HCT116 (cell line): ENCODE results near the gene LIX1. TPM values are rescaled to one million over a fixed set of nuclear protein-coding genes. Genes with fewer than 3 reads are reported as not detected.
"Not testable (repeated sequence)": the region's sequence is repeated elsewhere in the genome, so short reads cannot be mapped to it uniquely, and the experiment has no call there.

Experiments used
- ATAC-seq: fragments of 200-7000 bp; cut with Tn5 transposase; 2 replicates; pipeline ENCODE4 v1.9.1; 2020; ENCODE audit warnings: mild to moderate bottlenecking, moderate library complexity
- BruUV-seq: library from RNA; stranded (reverse); fragments of 400-500 nt; replicated peaks from 2 replicates; lab custom pipeline; 2021; lab: Mats Ljungman, UMichigan
- CTCF ChIA-PET: fragments of 300-600 bp; sonication (Branson Sonifier 250); formaldehyde crosslinking; loops from one replicate; lab custom pipeline; 2021; ENCODE audit warnings: antibody characterized with exemption; lab: Charles Lee
- POLR2A ChIA-PET: fragments of 300-600, 350-600 bp; sonication (Branson Sonifier 250); formaldehyde crosslinking; loops from one replicate; lab custom pipeline; 2021; ENCODE audit warnings: antibody characterized with exemption; lab: Charles Lee
- RAD21 ChIA-PET, 2 experiments: fragments of 300-600 bp; sonication (Branson Sonifier 250); formaldehyde crosslinking; loops; one replicate each; lab custom pipeline; 2023; ENCODE audit warnings: low total read pairs in 2 of 2; ENCODE audit not compliant: uncharacterized antibody in 2 of 2, unreplicated experiment in 2 of 2, low non-redundant PET in 1 of 2; lab: Charles Lee
- DNase-seq: peaks from one replicate; pipeline ENCODE4 v3.0.0-alpha.2; 2010; ENCODE audit warnings: low read depth, low spot score
- H2AFZ ChIP-seq: fragments of 200-600 bp; shearing (Covaris generic), sonication (generic); 2 replicates; pipeline ENCODE4 v1.6.1; 2017; ENCODE audit warnings: low read depth, mixed run types, mixed read lengths, antibody characterized with exemption, low read length; ENCODE audit not compliant: poor library complexity, severe bottlenecking
- H3K27ac ChIP-seq: 2 replicates; pipeline ENCODE4 v1.5.1; 2012; ENCODE audit warnings: low read depth, low read length
- H3K27me3 ChIP-seq: fragments of 200-600 bp; sonication (generic); 2 replicates; pipeline ENCODE4 v1.6.1; 2016; ENCODE audit warnings: mixed run types, low read length, mixed read lengths; ENCODE audit not compliant: insufficient read depth
- H3K36me3 ChIP-seq, 2 experiments: fragments of 200-500 bp in 1 of 2; fragments of 200-600 bp in 1 of 2; sonication (Bioruptor generic) in 1 of 2; sonication (generic) in 1 of 2; 2 replicates each; pipeline versions ENCODE4 v1.5.1 to v1.6.1; 2014 to 2016; ENCODE audit warnings: low read length in 2 of 2, inconsistent platforms in 1 of 2, mixed read lengths in 1 of 2, mixed run types in 1 of 2; ENCODE audit not compliant: insufficient read depth in 2 of 2, control insufficient read depth in 1 of 2
- H3K4me1 ChIP-seq, 2 experiments: fragments of 200-600 bp in 1 of 2; sonication (generic) in 1 of 2; 2 replicates each; pipeline versions ENCODE4 v1.5.1 to v1.6.1; 2012 to 2017; ENCODE audit warnings: low read length in 2 of 2, inconsistent platforms in 1 of 2, mild to moderate bottlenecking in 1 of 2, mixed read lengths in 1 of 2, mixed run types in 1 of 2, moderate library complexity in 1 of 2; ENCODE audit not compliant: insufficient read depth in 2 of 2, control insufficient read depth in 1 of 2
- H3K4me2 ChIP-seq: fragments of 200-600 bp; sonication (generic); 2 replicates; pipeline ENCODE4 v1.6.1; 2017; ENCODE audit warnings: mixed run types, low read length, mixed read lengths
- H3K4me3 ChIP-seq, 2 experiments: fragments of 200-600 bp in 1 of 2; sonication (generic) in 1 of 2; replicated peaks in 1 of 2; 2 replicates each; pipeline ENCODE4 v1.5.1; 2011 to 2016; ENCODE audit warnings: low read length in 2 of 2, control low read depth in 1 of 2, low read depth in 1 of 2, mild to moderate bottlenecking in 1 of 2, mixed read lengths in 1 of 2, mixed run types in 1 of 2
- H3K79me2 ChIP-seq: fragments of 200-600 bp; sonication (generic); 2 replicates; pipeline ENCODE4 v1.6.1; 2017; ENCODE audit warnings: mild to moderate bottlenecking, mixed run types, low read length, moderate library complexity, mixed read lengths; ENCODE audit not compliant: insufficient read depth
- H3K9ac ChIP-seq: fragments of 200-600 bp; sonication (generic); 2 replicates; pipeline ENCODE4 v1.6.1; 2016; ENCODE audit warnings: low read length, mixed read lengths
- H3K9me2 ChIP-seq: fragments of 200-600 bp; sonication (generic), shearing (Covaris generic); 2 replicates; pipeline ENCODE4 v1.6.1; 2017; ENCODE audit warnings: mixed run types, mild to moderate bottlenecking, moderate library complexity; ENCODE audit not compliant: insufficient read depth
- H3K9me3 ChIP-seq, 2 experiments: fragments of 200-500 bp in 1 of 2; fragments of 200-600 bp in 1 of 2; sonication (Bioruptor generic) in 1 of 2; sonication (generic) in 1 of 2; 2 replicates each; pipeline ENCODE4 v1.6.1; 2014 to 2017; ENCODE audit warnings: low read length in 2 of 2, mixed read lengths in 2 of 2, inconsistent platforms in 1 of 2, low read depth in 1 of 2, mild to moderate bottlenecking in 1 of 2, mixed run types in 1 of 2, moderate library complexity in 1 of 2; ENCODE audit not compliant: control insufficient read depth in 1 of 2, insufficient read depth in 1 of 2
- H4K20me1 ChIP-seq: fragments of 200-600 bp; sonication (generic), shearing (Covaris generic); 2 replicates; pipeline ENCODE4 v1.6.1; 2017; ENCODE audit warnings: mixed run types, mild to moderate bottlenecking, moderate library complexity; ENCODE audit not compliant: insufficient read depth
- EZH2 ChIP-seq: fragments of 200-600 bp; sonication (generic); IDR thresholded peaks from 2 replicates; pipeline ENCODE4 v1.6.1; 2017; ENCODE audit warnings: antibody characterized with exemption, mixed run types
- RAD21 ChIP-seq: IDR thresholded peaks from 2 replicates; pipeline ENCODE4 v1.6.1; 2012; ENCODE audit warnings: low read depth, mild to moderate bottlenecking
- TCF7L2 ChIP-seq: IDR thresholded peaks from 2 replicates; pipeline ENCODE4 v1.7.0; 2011; ENCODE audit warnings: borderline replicate concordance, inconsistent platforms; ENCODE audit not compliant: insufficient read depth, insufficient read length; ENCODE audit errors: extremely low read depth
- intact Hi-C: fragments of 100-400 bp; cut with micrococcal nuclease; formaldehyde crosslinking; loops from 2 replicates; pipeline ENCODE4 v1.10.0; 2022
- total RNA-seq: library from RNA; stranded (reverse); gene quantifications from one replicate; pipeline ENCODE4 v1.2.1, GENCODE V29; 2021; ENCODE audit not compliant: unreplicated experiment

Gene LIX1
- total RNA-seq, 1 experiment from 2014 or later: not detected

DNA sequence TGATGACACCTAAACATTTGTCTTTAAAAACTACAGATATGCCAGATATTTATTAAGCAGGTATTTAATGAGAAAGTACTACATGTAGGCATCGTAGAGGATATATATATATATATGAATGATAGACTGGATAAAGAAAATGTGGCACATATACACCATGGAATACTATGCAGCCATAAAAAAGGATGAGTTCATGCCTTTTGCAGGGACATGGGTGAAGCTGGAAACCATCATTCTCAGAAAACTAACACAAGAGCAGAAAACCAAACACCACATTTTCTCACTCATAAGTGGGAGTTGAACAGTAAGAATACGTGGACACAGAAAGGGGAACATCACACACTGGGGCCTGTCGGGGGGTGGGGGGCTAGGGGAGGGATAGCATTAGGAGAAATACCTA is 37.0 kb upstream of the LIX1 start:
- peaks cover 29 to 31% of the 10 kb centered on the region in 2 experiments for H3K36me3 ChIP-seq
- CTCF ChIA-PET, DNase-seq: not testable (repeated sequence)

GRCh38 chr5:97172227-97172626 is 29.8 kb upstream of the LIX1 start:
- Histone ChIP-seq H3K4me3 (no peak overlapping the region), H3K27me3 (no peaks in the 10 kb centered on the region), H3K9me2 (no peaks in the 10 kb centered on the region), H3K9ac (no peak overlapping the region), H3K27ac (no peak overlapping the region), H3K36me3 (peaks cover 46 to 52% of the 10 kb centered on the region in 2 experiments), H2AFZ (no peak overlapping the region), H3K79me2 (peaks cover 3% of the 10 kb centered on the region), H3K4me2 (no peak overlapping the region), H3K4me1 (no peaks in the 10 kb centered on the region), H3K9me3 (no peaks in the 10 kb centered on the region), H4K20me1 (no peaks in the 10 kb centered on the region)
- RAD21 ChIA-PET: no interaction called here
- DNase-seq: no peak
- TF ChIP-seq EZH2 (no peak), TCF7L2 (no peak), RAD21 (no peak)
- intact Hi-C loops: no loop called here
- POLR2A ChIA-PET: no interaction called here
- BruUV-seq: no TSS peak
- CTCF ChIA-PET: no interaction called here
- ATAC-seq: no peak

More for the DNA sequence above, 37.0 kb upstream of the LIX1 start:
- H3K9ac ChIP-seq, RAD21 ChIA-PET, POLR2A ChIA-PET, H3K27me3 ChIP-seq, H3K4me3 ChIP-seq, ATAC-seq, H3K9me2 ChIP-seq, intact Hi-C loops, H3K27ac ChIP-seq, H4K20me1 ChIP-seq, H3K9me3 ChIP-seq, H2AFZ ChIP-seq, BruUV-seq, H3K4me2 ChIP-seq: not testable (repeated sequence)
- H3K79me2 ChIP-seq: peaks cover 44% of the 10 kb centered on the region
- H3K4me1 ChIP-seq: peaks cover 6 to 18% of the 10 kb centered on the region in 2 experiments
